ENCODE measurements around the gene SP140L.
A peak's percentile ranks its signal among the peaks of the same experiment; 100 is the strongest.
"Not testable (repeated sequence)": the region's sequence is repeated elsewhere in the genome, so short reads cannot be mapped to it uniquely, and the experiment has no call there.

SP140L gene

DNA sequence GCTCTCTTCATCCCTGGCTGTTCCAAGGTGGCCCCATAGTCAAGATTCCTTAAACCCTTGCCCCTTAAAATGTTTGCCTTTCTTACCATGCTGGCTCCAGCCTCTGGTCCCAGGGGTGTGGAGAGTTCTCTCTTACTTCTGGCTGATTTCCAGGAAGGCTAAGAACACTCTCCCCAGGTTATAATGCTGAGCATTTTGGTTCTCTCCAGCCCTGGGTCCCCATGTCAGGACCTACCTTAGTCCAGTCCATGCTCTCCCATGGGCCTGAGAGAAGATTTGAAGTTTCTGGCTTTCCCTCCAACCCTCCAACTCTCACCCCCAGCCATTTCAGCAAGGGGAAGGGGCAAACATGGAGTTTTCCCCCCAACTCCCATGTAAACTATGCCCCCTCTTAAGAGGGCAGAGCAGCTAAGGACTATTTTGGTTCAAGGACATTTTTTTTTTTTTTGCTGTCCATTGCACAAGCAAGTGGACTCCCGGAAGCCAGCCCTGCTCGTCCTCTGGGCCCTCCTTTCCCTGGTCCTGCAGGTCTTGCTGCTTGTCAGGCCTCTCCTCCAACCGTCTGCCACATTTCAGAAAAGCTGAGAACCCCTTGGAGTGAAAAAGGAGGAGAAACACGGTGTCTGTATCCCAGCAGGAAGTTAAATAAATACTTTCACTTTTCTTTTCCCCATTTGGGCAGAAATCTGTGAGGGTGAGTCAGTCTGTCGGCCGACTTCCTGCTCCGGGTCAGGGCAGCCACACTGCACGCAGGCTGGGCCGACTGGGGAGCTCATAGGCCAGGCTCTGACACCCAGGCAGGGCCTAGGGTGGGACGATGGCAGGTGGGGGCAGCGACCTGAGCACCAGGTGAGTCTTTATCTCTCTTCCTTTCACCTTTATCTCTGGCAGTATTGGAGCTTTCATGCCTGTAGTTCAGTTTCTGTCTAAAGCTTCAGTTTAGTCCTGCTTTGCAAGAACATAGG, at the start of gene SP140L:
Gene SP140L, plus strand, starts transcription at position 741 of the 965 bp plus-strand sequence. Its CDS starts 77 bp downstream, at position 818.
- DNase-seq, result peak; percentile 92

DNA sequence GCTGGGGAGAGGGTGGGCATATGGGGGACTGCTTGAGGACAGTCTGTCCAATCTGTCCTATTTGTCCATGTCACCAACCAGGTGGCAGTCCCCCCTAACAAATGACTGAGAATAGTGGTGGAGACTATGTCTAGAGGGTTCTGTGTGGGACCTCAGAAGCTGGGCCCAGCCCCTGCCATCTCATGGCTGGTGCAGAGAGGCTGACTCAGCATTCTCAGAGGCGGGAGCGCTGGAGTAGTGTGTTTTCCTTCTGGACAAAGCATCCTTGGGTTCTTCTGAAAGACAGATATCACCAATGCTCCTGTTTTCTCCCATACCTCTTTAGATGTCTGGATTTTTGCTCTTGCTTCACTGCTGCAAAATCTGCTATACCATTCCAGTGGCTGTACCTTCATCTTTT, 44.1 kb upstream of the SP140L start:
- no peak for DNase-seq

DNA sequence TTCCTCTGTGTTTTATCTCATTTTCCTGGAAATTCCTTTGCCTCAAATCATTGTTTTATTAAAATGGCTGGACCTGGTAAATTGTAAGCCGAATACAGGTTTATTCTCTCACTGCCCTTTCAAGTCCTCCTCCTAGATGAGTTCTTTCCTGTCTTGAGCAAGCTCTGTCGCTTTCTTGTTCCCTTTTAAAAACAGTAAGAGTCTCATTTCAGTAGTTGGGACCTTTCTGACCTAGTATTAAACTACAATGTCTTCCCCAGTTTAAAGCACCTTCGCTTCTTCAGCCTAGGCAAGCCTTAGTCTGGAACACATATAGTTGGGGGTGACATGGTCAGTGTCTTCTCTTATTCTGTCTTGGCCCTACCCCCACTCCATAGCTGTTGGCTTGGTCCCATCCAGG, 40.9 kb upstream of the SP140L start:
- no peak for DNase-seq

DNA sequence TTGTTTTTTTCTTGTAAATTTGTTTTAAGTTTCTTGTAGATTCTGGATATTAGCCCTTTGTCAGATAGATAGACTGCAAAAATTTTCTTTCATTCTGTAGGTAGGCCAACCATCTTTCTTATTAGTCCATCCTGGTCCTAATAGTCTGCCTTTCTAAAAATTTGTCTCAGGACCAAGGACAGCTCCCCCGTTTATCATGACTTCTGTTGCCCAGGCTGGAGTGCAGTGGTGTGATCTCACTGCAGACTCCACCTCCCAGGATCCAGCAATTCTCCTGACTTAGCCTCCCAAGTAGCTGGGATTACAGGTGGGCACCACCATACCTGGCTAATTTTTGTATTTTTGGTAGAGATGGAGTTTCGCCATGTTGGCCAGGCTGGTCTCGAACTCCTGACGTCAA, 37.7 kb upstream of the SP140L start:
- not testable (repeated sequence) for DNase-seq

DNA sequence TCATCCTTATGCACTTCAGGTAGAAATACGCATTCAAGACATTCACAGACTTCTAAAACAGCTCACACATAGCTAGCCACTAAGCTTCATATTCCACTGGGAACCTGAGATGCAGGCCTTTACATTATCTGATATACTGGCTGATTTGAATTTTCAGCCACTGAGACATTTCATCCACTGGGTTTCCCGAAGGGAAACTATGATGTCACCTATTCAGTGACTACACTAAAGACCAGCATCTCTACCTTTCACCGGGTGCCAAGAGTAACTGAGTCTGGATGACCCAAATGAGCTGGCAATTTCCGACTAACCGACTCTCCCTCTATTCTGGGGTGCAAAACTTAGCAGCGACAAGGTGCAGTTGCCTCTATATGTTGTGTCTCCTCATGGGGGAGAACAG, 31.8 kb upstream of the SP140L start:
- DNase-seq, result no peak

DNA sequence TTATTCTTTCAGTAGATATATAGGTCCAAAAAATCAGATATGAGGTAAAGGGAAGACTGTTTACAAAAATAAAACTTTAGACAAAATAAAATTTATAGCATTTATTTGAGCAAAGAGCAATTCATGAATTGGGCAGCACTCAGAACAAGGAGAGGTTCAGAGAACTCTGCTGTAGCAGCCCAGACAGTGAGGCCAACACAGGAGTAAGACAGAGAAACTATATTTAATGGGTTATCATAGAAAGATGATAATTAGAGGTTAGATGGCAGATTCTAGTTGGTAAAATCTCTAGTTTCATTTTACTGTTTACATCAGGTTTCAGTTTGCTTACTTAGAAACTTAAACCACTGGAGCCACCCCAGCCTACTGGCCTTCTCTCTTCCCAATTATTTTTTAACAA, 30.1 kb upstream of the SP140L start:
- no peak for DNase-seq

DNA sequence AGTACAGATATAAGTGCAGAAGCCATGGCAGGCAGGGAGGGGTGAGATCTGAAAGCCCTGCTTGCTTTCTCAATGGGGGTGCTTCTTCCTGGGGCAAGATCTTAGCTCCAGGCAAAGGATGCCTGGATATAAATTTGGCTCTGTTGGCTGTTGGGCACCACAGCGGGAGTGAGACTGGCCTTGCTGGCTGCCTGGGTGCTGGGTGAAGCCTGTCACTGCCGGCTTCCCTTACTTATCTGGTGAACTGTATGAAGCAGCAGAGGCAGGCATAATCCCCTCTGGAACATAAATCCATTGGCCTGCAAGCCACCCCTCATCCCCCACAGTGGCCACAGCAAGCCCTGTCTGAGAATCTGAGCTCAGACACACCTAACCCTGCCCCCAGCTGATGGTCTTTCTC, 27.4 kb upstream of the SP140L start:
- no peak for DNase-seq

DNA sequence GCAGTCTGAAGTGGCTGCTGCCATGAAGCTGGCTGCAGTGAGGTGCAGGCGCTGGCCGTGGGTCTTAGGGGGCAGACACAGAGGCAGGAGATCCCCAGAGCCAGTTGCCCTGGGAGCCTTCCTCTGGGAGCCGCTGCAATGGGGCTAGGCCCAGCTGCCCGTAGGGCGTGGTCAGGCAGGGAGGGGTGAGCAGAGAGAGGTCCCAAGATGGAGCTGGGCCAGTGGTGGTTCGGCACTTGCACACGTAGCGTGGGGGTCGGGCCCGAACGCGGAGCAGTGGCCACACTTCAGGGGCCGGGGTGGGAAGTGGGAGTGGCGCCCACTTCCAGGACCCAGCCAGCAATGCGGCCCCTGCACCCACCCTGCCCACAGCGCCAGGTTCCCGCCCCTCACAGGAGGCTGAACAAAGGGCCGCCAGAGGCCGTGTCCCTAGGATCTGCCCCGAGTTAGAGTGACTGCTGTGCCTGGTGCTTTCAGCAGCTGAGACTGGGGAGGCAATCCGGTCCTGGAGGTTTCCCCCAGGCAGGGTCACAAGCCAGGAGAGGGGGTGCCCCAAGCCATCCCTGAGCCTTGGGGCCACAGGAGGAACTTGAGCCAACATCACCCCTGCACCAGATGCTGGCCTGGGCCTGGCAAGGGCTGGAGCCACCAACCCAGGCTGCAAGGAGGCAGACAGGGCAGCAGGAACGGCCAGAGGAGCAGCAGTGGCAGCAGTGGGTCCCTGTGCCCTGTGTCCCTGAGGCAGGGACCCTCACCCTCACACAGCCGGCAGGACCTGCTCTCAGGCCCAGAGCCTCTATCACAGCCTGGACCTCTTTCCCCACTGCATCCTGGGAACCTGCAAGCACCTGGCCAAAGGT, 21.3 kb upstream of the SP140L start:
- no peak for DNase-seq

DNA sequence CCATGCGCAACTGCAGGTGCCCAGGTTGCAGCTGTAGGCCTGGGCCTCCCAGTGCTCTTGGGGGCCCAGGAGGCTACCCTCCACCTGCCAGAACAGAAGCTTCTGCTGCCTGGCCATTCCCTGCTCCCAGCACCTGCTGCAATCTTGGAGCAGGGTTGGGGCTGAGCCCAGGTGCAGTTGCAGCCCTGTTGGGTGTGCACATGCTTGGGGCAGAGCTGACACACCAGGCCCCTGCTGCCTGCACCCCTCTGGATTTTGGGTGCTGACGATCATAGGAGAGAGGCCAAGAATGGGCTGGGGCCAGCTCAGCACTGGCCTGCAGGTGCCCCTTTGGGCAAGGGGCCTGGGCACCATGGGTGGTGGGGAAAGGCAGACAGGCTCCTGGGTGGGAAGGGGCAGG, 20.5 kb upstream of the SP140L start:
- DNase-seq, result no peak

DNA sequence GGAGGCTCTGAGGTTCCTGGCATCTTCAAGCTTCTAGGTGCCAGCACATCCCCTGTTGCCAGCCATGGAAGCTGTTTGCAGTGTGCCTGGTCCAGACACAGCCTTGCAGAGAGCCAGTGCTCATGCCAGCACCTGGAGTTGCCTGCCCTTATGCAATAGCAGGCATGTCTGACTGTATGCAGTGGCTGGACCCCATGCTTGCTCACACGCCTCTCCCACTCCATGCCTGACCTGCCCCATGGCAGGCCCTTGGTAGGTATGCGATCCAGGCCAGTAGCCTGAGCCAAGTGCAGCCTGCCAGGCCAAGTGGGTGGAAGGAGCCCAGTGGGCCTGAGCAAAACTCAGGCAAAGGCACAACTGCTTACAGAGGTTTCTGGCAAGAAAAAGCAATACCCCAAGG, 19.5 kb upstream of the SP140L start:
- DNase-seq, result no peak

DNA sequence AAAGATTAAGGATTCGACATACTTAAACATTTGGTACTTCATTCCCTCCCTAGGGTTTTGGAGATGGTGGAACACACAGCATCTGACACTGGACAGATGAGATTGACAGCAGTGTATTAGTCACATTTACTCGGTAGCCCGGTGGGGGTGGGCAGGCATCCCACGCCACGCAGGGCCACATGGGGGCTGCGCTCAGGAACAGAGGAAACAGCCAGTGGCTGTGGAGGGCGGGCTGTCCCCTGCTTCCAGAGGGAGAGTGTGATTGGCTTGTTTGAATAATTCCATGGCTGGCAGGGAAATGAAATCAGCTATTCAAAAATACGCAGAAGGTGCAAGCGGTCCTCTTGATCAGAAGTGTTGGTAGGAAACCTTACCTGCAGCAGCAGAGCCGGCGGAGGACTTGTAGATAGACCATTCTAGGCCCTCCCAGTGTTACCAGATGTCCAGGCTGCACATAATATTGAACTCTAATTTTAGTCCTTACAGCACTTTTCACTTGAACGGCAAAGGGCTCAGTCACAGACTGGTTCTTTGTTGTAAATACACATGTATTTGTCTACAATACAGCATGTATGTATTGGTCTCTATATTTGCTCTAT, 18.5 kb upstream of the SP140L start:
- DNase-seq, result no peak

DNA sequence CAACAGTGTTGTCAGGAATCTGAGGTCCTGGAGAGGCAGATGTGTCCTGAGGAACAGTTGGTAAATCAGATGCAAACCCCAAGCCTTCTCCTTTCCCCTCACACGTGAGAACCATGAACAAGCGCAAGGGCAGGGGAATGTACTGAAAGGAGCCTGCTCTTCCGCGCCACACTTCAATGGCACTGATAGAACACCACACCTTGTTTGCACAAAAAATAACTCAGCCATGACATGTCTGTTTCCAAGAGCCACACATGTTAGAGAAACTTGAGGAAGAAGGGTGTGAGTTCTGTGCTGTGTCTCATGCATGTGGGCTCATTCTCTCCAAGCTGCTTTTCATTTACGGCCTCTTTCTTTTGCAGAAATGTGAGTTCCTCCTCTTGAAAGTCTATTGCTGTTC, 16.2 kb upstream of the SP140L start:
- DNase-seq, result not testable (repeated sequence)

DNA sequence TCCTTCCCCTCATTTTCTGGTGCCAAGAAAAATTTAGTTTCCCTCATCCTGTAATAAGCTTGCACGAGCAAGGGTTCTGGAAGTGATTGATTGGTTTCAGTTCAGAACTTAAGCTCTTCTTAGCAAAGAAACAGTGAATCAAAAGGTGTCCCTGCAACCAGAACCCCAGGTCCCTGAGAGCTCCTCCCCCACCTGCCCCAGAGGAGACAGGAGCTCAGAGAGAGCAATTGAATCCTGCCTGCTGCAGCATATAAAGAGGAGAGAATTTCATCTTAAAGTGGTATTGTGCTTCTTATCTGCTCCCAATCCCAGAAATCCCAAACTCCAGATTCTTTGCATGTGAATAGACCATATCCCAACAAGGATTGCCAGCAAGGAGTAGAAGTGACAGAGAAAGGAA, 15.4 kb upstream of the SP140L start:
- not testable (repeated sequence) for DNase-seq

DNA sequence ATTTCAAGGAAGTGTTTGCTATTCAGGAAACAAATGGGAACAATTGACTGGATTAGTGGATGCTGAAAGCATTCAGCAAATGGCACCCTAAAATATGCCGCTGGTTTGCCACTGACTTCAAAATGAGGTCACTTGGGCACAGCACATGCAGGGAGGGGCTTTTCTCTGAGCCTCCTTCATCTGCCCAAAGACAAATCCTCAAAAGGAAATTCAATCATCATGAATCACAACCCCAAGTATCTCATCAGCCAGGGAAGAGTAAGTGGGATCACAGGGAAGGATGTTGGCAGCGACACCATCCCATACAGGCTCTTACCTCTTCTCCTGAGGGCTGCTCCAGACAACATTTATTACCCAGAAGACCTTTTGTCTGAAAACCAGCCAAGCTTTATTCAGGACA, 14.4 kb upstream of the SP140L start:
- no peak for DNase-seq

DNA sequence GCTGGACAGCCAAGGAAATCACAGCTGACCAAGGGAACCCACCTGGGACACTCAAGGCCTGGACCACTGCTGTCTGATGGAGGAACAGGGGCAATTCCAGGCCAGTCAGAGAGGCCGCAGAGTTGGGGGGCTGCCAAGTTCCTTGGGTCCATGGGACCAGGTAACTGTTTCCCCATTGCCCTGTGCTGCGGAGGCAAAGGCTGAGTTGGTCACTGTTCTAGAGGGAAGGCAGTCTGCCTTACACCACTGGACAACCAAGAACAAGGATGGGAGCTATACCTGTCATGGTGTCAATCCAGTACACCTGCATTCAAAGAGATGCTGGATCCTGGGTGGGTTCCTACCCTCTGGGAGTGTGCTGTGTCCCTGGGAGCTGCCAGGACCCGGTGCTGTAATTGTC, 9.6 kb upstream of the SP140L start:
- DNase-seq, result no peak

DNA sequence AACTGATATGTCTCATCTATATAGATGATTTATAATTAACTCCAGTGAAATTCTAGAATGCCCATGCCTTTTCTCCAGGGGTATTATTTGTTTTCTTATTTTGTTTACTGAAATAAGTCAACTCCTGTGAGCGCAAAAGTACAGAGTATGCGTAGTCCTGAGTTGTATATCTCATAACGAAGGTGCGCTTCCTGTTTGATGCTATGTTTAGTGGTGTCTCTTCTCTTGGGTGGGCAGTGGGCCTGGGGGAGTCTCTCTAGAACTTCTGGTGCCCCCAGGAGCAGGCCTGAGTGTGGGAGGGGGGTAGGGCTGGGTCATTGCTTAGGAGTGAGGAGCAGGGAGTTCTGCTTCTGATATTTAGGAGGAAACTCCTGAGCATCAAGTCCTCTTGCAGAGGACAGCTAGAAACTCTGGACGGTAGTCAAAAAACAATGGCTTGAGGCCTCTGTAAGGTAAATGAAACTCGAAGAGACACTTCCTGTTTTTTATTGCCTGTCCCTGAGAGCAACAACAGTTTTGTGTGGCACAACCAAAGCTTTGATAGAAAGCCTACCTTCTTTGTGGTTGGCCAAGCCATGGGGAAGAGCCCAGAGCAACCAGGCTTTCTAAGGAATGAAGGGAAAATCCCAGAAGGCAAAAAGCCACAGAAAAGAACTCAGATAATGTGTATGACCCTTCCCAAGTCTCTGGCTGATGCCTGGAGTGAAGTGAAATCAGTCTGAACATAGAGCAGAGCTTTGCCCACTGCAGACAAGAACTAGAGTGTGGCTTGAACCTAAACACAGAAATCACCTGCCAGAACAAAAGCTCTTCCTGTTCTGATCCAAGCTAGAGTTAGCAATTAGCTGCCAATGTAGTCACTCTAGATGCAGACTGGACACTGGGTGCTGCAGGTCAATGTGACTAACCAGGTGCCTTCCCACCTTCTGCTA, 8.5 kb upstream of the SP140L start:
- DNase-seq, result no peak

DNA sequence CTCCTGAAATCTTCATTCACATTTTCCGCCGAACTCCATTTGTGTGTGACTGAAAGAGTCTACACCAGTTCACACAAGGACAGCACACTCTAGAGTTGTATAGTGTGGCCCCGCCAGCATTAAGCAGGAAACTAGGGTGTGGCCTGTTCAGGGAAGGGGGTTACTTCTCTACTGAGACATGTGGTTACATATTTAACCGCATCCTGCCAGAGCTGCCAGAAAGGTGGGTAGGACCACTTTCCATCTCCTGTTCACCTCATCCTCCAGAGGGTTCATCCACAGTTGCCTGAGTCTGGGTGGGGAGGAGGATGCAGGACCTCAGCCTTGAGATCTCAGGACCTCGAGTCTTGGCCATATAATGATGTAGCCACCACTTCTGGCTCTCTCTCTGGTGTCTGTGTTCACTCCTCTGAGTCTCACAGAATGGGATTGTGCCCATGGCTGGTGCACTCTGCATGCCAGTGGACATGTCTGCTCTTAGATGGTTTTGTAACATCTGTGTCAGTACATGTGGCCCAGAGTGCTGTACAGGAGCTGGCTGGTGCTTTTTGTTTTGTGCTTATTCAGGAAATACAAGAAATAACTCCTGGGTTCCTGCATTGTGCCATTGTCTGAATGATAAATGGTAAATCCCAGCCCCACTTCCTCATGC, 7.7 kb upstream of the SP140L start:
- DNase-seq, result peak; percentile 84

DNA sequence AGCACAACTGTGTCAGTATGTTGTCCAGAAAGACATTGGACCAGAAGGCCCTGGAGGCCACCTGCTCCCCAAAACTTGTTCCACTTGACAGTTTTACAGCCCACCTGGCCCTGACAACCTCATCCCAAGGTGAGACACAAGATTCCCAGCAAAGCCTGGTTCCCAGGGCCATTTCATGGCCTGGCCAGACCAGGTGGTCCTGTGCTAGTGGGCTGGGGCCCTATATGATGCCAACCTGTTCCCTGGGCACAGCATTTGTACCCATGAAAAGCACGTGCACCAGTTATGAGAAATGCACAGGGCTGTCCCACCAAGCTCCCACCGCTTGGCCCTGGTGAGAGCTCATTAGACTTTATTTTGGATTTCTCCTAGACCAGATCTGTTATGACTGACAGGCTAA, 6.0 kb upstream of the SP140L start:
- DNase-seq, result no peak

DNA sequence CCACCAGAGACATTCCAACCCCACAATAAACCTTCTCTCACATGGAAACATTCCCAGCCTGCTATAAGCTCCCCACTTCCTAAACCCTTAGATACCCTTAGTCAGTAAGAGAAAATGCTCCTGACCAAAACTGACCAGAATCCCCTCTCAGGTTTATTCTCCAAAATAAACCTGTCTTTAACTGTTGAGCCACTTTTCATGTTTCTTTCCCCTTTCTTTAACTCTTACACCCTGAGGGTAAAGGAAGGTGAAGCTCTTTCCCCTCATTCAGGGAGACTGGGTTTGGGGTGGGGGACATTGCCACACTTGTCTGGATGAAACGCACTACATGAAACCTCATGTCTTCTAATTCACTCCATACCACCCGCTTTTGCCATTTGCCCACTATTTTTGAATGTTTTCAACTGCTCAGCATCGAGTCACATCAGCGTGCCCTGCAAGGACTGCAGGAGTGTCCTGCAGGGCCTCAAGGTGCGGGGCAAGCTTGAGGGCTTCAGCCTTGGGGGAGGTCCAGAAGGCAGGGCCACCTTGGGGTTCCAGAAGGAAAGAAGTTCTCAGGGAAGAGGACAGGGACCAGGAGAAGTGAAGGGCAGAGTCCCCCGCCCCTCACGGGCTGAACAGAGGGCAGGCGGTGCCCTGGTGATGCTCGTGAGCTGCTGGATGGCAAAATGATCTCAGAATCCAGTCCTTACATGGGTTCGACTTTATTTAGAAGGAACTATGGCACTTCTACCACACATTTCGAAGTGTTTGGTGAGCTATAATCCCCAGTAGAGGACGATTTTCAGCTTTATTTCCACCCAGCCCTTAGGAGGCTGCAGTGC, 4.2 kb upstream of the SP140L start:
- no peak for DNase-seq

DNA sequence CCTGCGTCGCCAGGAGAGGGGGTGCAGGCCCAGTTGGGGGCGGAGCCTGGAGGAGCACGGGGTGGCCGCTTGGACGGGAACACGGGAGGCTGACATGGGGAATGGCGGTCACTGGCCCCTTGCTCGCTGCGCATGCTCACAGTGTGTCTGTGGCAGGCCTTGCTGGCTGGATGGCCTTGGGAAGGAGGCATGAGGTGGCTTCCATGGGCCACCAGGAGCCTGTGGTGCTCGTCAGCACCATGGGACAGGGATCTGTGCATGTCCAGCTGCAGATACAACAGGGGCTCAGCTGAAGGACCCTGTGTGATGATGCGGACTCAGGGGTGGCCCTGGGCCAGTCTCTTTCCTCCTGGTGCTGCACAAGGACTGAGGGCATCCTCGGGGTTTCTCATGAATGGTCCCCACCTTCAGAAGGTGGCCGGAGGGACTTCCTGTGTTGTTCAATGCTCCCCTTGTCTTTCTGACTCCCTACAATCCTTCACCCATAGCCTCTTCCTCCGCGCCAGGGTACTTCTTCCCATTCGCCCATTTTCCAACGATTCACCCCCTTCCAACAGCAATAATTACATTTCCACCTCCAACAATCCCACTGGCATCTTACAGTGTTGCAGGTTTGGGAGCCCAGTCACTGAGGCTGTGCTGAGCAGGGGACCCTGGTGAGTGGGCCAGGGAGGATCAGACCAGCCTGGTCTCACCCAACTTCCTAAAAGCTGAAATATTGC, 3.4 kb upstream of the SP140L start:
- peak; percentile 63 for DNase-seq

Measured in activated effector memory CD4-positive, alpha-beta T cell treated with anti-CD3 and anti-CD28 coated beads, Interleukin-2, amount 50 U/mL, for 16 hours (primary cell).